Measurements from ENCODE around the gene CLIP1. TPM values are rescaled to one million over a fixed set of nuclear protein-coding genes. Genes with fewer than 3 reads are reported as not detected.
"Not testable (repeated sequence)": the region's sequence is repeated elsewhere in the genome, so short reads cannot be mapped to it uniquely, and the experiment has no call there.

The CLIP1 gene
- total RNA-seq, 2 experiments from 2014 or later = 52.0 to 54.9 TPM

DNA sequence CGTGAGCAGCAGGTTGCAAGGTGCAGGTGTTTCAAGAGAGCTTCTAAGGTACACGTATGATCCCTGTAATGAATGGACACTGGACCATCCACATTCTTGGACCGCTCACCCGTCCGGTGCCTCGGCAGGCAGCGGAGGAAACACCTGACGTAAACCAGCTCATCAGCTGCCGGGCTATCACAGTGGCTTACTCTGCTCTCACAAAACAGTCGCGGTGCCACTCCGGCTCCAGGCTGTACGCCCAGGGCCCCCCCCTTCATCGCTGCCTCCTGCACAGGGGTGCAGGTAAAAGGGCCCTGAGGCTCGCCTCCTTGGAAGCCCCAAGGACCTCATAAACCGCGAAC lies 156.6 kb downstream of the CLIP1 start:
- DNase-seq = peak in 8 of 14 experiments; percentile 37 to 66 (median 52)

DNA sequence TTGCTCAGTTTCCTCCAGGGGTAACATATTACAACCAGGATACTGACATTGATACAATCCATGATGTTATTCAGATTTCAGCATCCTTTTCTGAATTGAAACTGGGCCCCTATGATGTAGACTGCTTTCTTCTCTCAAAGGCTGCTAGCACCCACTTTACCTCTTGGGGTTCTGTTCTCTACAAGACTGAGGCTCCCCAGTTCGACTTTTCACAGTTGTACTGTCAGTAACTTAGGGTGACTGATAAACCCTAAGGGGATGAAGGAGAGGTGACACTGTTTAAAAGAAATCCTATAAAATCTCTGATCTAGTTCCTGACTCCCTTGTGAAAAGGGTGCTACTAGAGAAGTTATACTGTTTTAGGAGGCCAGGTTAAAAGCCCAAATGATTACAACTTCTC lies 157.0 kb downstream of the CLIP1 start:
- Histone ChIP-seq H3K9me3 (ENCODE audit: control insufficient read depth in 1 of 2, insufficient read depth in 1 of 2, low read length in 2 of 2) (no peaks in the 10 kb centered on the region), H3K4me3 (ENCODE audit: low read length) (peak overlapping the region; percentile 85), H3K27me3 (ENCODE audit: control insufficient read depth in 1 of 2, insufficient read depth in 2 of 2, low read length in 2 of 2) (no peaks in the 10 kb centered on the region), H3K27ac (ENCODE audit: low read depth in 1 of 2, low read length in 2 of 2) (peak overlapping the region; percentile 94 to 97), H3K4me1 (ENCODE audit: insufficient read depth, low read length) (peaks cover 25% of the 10 kb centered on the region), H3K36me3 (ENCODE audit: insufficient read depth, low read length) (peaks cover 26% of the 10 kb centered on the region)
- intact Hi-C loops (cut with DNase I, micrococcal nuclease) = loop anchor here (1.0 to 10.0 kb wide), 4 partner anchors 37 to 348 kb away; partner anchors contain the start of genes CFAP251 (in 1 of the 2) and ZCCHC8 (in 1 of the 2)
- DNase-seq (peak in 4 of 14 experiments; percentile 5 to 65 (median 42)), ATAC-seq (ENCODE audit: poor library complexity) (peak; percentile 43)
- TF ChIP-seq, protein P1, sequence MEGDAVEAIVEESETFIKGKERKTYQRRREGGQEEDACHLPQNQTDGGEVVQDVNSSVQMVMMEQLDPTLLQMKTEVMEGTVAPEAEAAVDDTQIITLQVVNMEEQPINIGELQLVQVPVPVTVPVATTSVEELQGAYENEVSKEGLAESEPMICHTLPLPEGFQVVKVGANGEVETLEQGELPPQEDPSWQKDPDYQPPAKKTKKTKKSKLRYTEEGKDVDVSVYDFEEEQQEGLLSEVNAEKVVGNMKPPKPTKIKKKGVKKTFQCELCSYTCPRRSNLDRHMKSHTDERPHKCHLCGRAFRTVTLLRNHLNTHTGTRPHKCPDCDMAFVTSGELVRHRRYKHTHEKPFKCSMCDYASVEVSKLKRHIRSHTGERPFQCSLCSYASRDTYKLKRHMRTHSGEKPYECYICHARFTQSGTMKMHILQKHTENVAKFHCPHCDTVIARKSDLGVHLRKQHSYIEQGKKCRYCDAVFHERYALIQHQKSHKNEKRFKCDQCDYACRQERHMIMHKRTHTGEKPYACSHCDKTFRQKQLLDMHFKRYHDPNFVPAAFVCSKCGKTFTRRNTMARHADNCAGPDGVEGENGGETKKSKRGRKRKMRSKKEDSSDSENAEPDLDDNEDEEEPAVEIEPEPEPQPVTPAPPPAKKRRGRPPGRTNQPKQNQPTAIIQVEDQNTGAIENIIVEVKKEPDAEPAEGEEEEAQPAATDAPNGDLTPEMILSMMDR (IDR thresholded peaks at IDR 0.05) = no peak
- H3K36me3 Mint-ChIP-seq (ENCODE audit: low read depth) = peaks cover 51% of the 10 kb centered on the region
- ChIA-PET POLR2A (interaction anchor here (0.9 to 3.3 kb wide), 5 partner anchors 8 to 235 kb away, joined by 4 to 68 read pairs (median 7); partner anchors contain the start of genes DIABLO and ZCCHC8), CTCF (interaction anchor here (1.6 to 3.3 kb wide), 2 partner anchors 21 to 39 kb away, joined by 3 to 24 read pairs; partner anchors contain the start of gene DIABLO)
- peaks cover 33% of the 10 kb centered on the region for H3K4me1 Mint-ChIP-seq (ENCODE audit: low read depth)
- H3K9me3 Mint-ChIP-seq = no peaks in the 10 kb centered on the region
- peaks cover 8% of the 10 kb centered on the region for H3K27me3 Mint-ChIP-seq
- H3K27ac Mint-ChIP-seq = peak overlapping the region; percentile 99
- peak overlapping the region; percentile 100 for H3K4me3 Mint-ChIP-seq

More for the DNA sequence above, 156.6 kb downstream of the CLIP1 start:
- Histone ChIP-seq H3K27ac (ENCODE audit: low read depth in 1 of 2, low read length in 2 of 2) (peak overlapping the region; percentile 94 to 97), H3K36me3 (ENCODE audit: insufficient read depth, low read length) (peaks cover 24% of the 10 kb centered on the region), H3K9me3 (ENCODE audit: control insufficient read depth in 1 of 2, insufficient read depth in 1 of 2, low read length in 2 of 2) (no peaks in the 10 kb centered on the region), H3K4me3 (ENCODE audit: low read length) (peak overlapping the region; percentile 85), H3K27me3 (ENCODE audit: control insufficient read depth in 1 of 2, insufficient read depth in 2 of 2, low read length in 2 of 2) (no peaks in the 10 kb centered on the region), H3K4me1 (ENCODE audit: insufficient read depth, low read length) (peaks cover 25% of the 10 kb centered on the region)
- peaks cover 48% of the 10 kb centered on the region for H3K36me3 Mint-ChIP-seq (ENCODE audit: low read depth)
- TF ChIP-seq, protein P1 (IDR thresholded peaks at IDR 0.05) = no peak
- CTCF ChIA-PET = interaction anchor here (3.3 kb wide), 1 partner anchor 39 kb away, joined by 24 read pairs; the partner anchor contains the start of gene DIABLO
- H3K27me3 Mint-ChIP-seq = peaks cover 8% of the 10 kb centered on the region
- peak overlapping the region; percentile 100 for H3K4me3 Mint-ChIP-seq
- H3K4me1 Mint-ChIP-seq (ENCODE audit: low read depth) = peaks cover 33% of the 10 kb centered on the region
- peak overlapping the region; percentile 99 for H3K27ac Mint-ChIP-seq
- ATAC-seq (ENCODE audit: poor library complexity) = peak; percentile 59
- no peaks in the 10 kb centered on the region for H3K9me3 Mint-ChIP-seq
- intact Hi-C loops (cut with DNase I, micrococcal nuclease) = loop anchor here (1.0 to 10.0 kb wide), 6 partner anchors 21 to 349 kb away; partner anchors contain the start of genes CFAP251 (in 1 of the 2), DIABLO (in 1 of the 2) and ZCCHC8 (in 1 of the 2)
- POLR2A ChIA-PET = interaction anchor here (0.9 to 3.3 kb wide), 6 partner anchors 8 to 261 kb away, joined by 4 to 68 read pairs (median 8); partner anchors contain the start of genes DIABLO, KNTC1, RSRC2 and ZCCHC8

DNA sequence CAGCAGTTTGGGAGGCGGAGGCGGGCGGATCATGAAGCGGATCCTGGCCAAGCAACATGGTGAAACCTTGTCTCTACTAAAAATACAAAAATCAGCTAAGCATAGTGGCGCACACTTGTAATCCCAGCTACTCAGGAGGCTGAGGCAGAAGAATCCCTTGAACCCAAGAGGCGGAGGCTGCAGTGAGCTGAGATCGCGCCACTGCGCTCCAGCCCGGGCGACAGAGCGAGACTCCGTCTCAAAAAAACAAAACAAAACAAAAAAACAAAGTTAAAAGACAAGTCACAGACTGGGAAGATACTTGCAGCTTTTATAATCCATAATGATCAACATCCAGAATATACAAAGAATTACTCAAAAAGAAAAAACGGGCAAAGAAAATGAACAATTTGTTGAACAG lies 161.7 kb downstream of the CLIP1 start:
- ChIA-PET CTCF (interaction anchor here (1.0 kb wide), 1 partner anchor 96 kb away, joined by 3 read pairs; no protein-coding TSS in a partner anchor), POLR2A (interaction anchor here (1.3 kb wide), 1 partner anchor 16 kb away, joined by 5 read pairs; no protein-coding TSS in a partner anchor)
- not testable (repeated sequence) for H3K27me3 ChIP-seq (ENCODE audit: control insufficient read depth in 1 of 2, insufficient read depth in 2 of 2, low read length in 2 of 2); H3K4me1 ChIP-seq (ENCODE audit: insufficient read depth, low read length); H3K9me3 ChIP-seq (ENCODE audit: control insufficient read depth in 1 of 2, insufficient read depth in 1 of 2, low read length in 2 of 2); DNase-seq; H3K27ac Mint-ChIP-seq; H3K27ac ChIP-seq (ENCODE audit: low read depth in 1 of 2, low read length in 2 of 2); ATAC-seq (ENCODE audit: poor library complexity); H3K27me3 Mint-ChIP-seq; H3K9me3 Mint-ChIP-seq; H3K4me3 Mint-ChIP-seq; H3K4me3 ChIP-seq (ENCODE audit: low read length)
- H3K36me3 ChIP-seq (ENCODE audit: insufficient read depth, low read length) = peaks cover 59% of the 10 kb centered on the region
- intact Hi-C loops (cut with DNase I, micrococcal nuclease) = loop anchor here in 1 of 2 experiments (10.0 kb wide), 1 partner anchor 244 kb away; the partner anchor contains the start of gene ZCCHC8
- Mint-ChIP-seq H3K4me1 (ENCODE audit: low read depth) (peaks cover 29% of the 10 kb centered on the region), H3K36me3 (ENCODE audit: low read depth) (peaks cover 77% of the 10 kb centered on the region)

DNA sequence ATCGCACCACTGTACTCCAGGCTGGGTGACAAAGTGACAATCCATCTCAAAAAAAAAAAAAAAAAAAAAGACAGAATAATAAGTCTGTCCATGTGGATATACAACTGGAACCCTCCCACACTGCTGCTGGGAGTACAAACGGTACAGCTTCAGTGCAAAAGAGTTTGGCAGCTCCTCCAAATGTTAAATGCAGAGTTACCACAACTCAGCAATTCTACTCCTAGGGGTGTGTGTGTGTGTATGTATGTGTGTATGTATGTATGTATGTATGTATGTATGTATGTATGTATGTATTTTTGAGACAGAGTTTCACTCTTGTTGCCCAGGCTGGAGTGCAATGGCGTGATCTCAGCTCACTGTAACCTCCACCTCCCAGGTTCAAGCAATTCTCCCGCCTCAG lies 163.5 kb downstream of the CLIP1 start:
- H3K4me1 ChIP-seq (ENCODE audit: insufficient read depth, low read length); DNase-seq; intact Hi-C loops (cut with DNase I, micrococcal nuclease); H3K4me3 Mint-ChIP-seq; H3K27ac Mint-ChIP-seq; H3K27me3 ChIP-seq (ENCODE audit: control insufficient read depth in 1 of 2, insufficient read depth in 2 of 2, low read length in 2 of 2); H3K9me3 Mint-ChIP-seq; H3K27ac ChIP-seq (ENCODE audit: low read depth in 1 of 2, low read length in 2 of 2); H3K4me3 ChIP-seq (ENCODE audit: low read length); ATAC-seq (ENCODE audit: poor library complexity); H3K27me3 Mint-ChIP-seq; H3K9me3 ChIP-seq (ENCODE audit: control insufficient read depth in 1 of 2, insufficient read depth in 1 of 2, low read length in 2 of 2): not testable (repeated sequence)
- ChIA-PET CTCF (interaction anchor here (0.6 kb wide), 1 partner anchor 362 kb away, joined by 3 read pairs; no protein-coding TSS in a partner anchor), POLR2A (interaction anchor here (1.3 kb wide), 1 partner anchor 14 kb away, joined by 4 read pairs; no protein-coding TSS in a partner anchor)
- peaks cover 62% of the 10 kb centered on the region for H3K36me3 ChIP-seq (ENCODE audit: insufficient read depth, low read length)
- Mint-ChIP-seq H3K4me1 (ENCODE audit: low read depth) (peaks cover 18% of the 10 kb centered on the region), H3K36me3 (ENCODE audit: low read depth) (peaks cover 82% of the 10 kb centered on the region)

GRCh38 chr12:122258462-122258861 lies 164.0 kb downstream of the CLIP1 start:
- H3K4me1 ChIP-seq (ENCODE audit: insufficient read depth, low read length); H3K27me3 Mint-ChIP-seq; ATAC-seq (ENCODE audit: poor library complexity); intact Hi-C loops (cut with DNase I, micrococcal nuclease); H3K4me3 Mint-ChIP-seq; H3K4me3 ChIP-seq (ENCODE audit: low read length); H3K27me3 ChIP-seq (ENCODE audit: control insufficient read depth in 1 of 2, insufficient read depth in 2 of 2, low read length in 2 of 2); DNase-seq; H3K27ac Mint-ChIP-seq; H3K9me3 Mint-ChIP-seq; H3K27ac ChIP-seq (ENCODE audit: low read depth in 1 of 2, low read length in 2 of 2); H3K9me3 ChIP-seq (ENCODE audit: control insufficient read depth in 1 of 2, insufficient read depth in 1 of 2, low read length in 2 of 2): not testable (repeated sequence)
- ChIA-PET CTCF (interaction anchor here (0.6 kb wide), 1 partner anchor 361 kb away, joined by 3 read pairs; no protein-coding TSS in a partner anchor), POLR2A (interaction anchor here (0.6 to 2.1 kb wide), 3 partner anchors 8 to 357 kb away, joined by 3 to 7 read pairs (median 4); partner anchors contain the start of gene VPS33A)
- peaks cover 80% of the 10 kb centered on the region for H3K36me3 Mint-ChIP-seq (ENCODE audit: low read depth)
- peaks cover 13% of the 10 kb centered on the region for H3K4me1 Mint-ChIP-seq (ENCODE audit: low read depth)
- H3K36me3 ChIP-seq (ENCODE audit: insufficient read depth, low read length) = peaks cover 64% of the 10 kb centered on the region

Measured in CD4-positive, alpha-beta T cell (primary cell).